HCT116 (cell line): ENCODE measurements around the gene PLCG2. TPM values are rescaled to one million over a fixed set of nuclear protein-coding genes. Genes with fewer than 3 reads are reported as not detected.

Source experiments
- ATAC-seq: fragments of 200-7000 bp; cut with Tn5 transposase; 2 replicates; pipeline ENCODE4 v1.9.1; 2020; ENCODE audit warnings: mild to moderate bottlenecking, moderate library complexity
- BruUV-seq: library from RNA; stranded (reverse); fragments of 400-500 nt; replicated peaks from 2 replicates; lab custom pipeline; 2021; lab: Mats Ljungman, UMichigan
- CTCF ChIA-PET: fragments of 300-600 bp; sonication (Branson Sonifier 250); formaldehyde crosslinking; loops from one replicate; lab custom pipeline; 2021; ENCODE audit warnings: antibody characterized with exemption; lab: Charles Lee
- POLR2A ChIA-PET: fragments of 300-600, 350-600 bp; sonication (Branson Sonifier 250); formaldehyde crosslinking; loops from one replicate; lab custom pipeline; 2021; ENCODE audit warnings: antibody characterized with exemption; lab: Charles Lee
- RAD21 ChIA-PET, 2 experiments: fragments of 300-600 bp; sonication (Branson Sonifier 250); formaldehyde crosslinking; loops; one replicate each; lab custom pipeline; 2023; ENCODE audit warnings: low total read pairs in 2 of 2; ENCODE audit not compliant: uncharacterized antibody in 2 of 2, unreplicated experiment in 2 of 2, low non-redundant PET in 1 of 2; lab: Charles Lee
- DNase-seq: peaks from one replicate; pipeline ENCODE4 v3.0.0-alpha.2; 2010; ENCODE audit warnings: low read depth, low spot score
- H2AFZ ChIP-seq: fragments of 200-600 bp; shearing (Covaris generic), sonication (generic); 2 replicates; pipeline ENCODE4 v1.6.1; 2017; ENCODE audit warnings: low read depth, mixed run types, mixed read lengths, antibody characterized with exemption, low read length; ENCODE audit not compliant: poor library complexity, severe bottlenecking
- H3K27ac ChIP-seq: 2 replicates; pipeline ENCODE4 v1.5.1; 2012; ENCODE audit warnings: low read depth, low read length
- H3K27me3 ChIP-seq: fragments of 200-600 bp; sonication (generic); 2 replicates; pipeline ENCODE4 v1.6.1; 2016; ENCODE audit warnings: mixed run types, low read length, mixed read lengths; ENCODE audit not compliant: insufficient read depth
- H3K36me3 ChIP-seq, 2 experiments: fragments of 200-500 bp in 1 of 2; fragments of 200-600 bp in 1 of 2; sonication (Bioruptor generic) in 1 of 2; sonication (generic) in 1 of 2; 2 replicates each; pipeline versions ENCODE4 v1.5.1 to v1.6.1; 2014 to 2016; ENCODE audit warnings: low read length in 2 of 2, inconsistent platforms in 1 of 2, mixed read lengths in 1 of 2, mixed run types in 1 of 2; ENCODE audit not compliant: insufficient read depth in 2 of 2, control insufficient read depth in 1 of 2
- H3K4me1 ChIP-seq, 2 experiments: fragments of 200-600 bp in 1 of 2; sonication (generic) in 1 of 2; 2 replicates each; pipeline versions ENCODE4 v1.5.1 to v1.6.1; 2012 to 2017; ENCODE audit warnings: low read length in 2 of 2, inconsistent platforms in 1 of 2, mild to moderate bottlenecking in 1 of 2, mixed read lengths in 1 of 2, mixed run types in 1 of 2, moderate library complexity in 1 of 2; ENCODE audit not compliant: insufficient read depth in 2 of 2, control insufficient read depth in 1 of 2
- H3K4me2 ChIP-seq: fragments of 200-600 bp; sonication (generic); 2 replicates; pipeline ENCODE4 v1.6.1; 2017; ENCODE audit warnings: mixed run types, low read length, mixed read lengths
- H3K4me3 ChIP-seq, 2 experiments: fragments of 200-600 bp in 1 of 2; sonication (generic) in 1 of 2; replicated peaks in 1 of 2; 2 replicates each; pipeline ENCODE4 v1.5.1; 2011 to 2016; ENCODE audit warnings: low read length in 2 of 2, control low read depth in 1 of 2, low read depth in 1 of 2, mild to moderate bottlenecking in 1 of 2, mixed read lengths in 1 of 2, mixed run types in 1 of 2
- H3K79me2 ChIP-seq: fragments of 200-600 bp; sonication (generic); 2 replicates; pipeline ENCODE4 v1.6.1; 2017; ENCODE audit warnings: mild to moderate bottlenecking, mixed run types, low read length, moderate library complexity, mixed read lengths; ENCODE audit not compliant: insufficient read depth
- H3K9ac ChIP-seq: fragments of 200-600 bp; sonication (generic); 2 replicates; pipeline ENCODE4 v1.6.1; 2016; ENCODE audit warnings: low read length, mixed read lengths
- H3K9me2 ChIP-seq: fragments of 200-600 bp; sonication (generic), shearing (Covaris generic); 2 replicates; pipeline ENCODE4 v1.6.1; 2017; ENCODE audit warnings: mixed run types, mild to moderate bottlenecking, moderate library complexity; ENCODE audit not compliant: insufficient read depth
- H3K9me3 ChIP-seq, 2 experiments: fragments of 200-500 bp in 1 of 2; fragments of 200-600 bp in 1 of 2; sonication (Bioruptor generic) in 1 of 2; sonication (generic) in 1 of 2; 2 replicates each; pipeline ENCODE4 v1.6.1; 2014 to 2017; ENCODE audit warnings: low read length in 2 of 2, mixed read lengths in 2 of 2, inconsistent platforms in 1 of 2, low read depth in 1 of 2, mild to moderate bottlenecking in 1 of 2, mixed run types in 1 of 2, moderate library complexity in 1 of 2; ENCODE audit not compliant: control insufficient read depth in 1 of 2, insufficient read depth in 1 of 2
- H4K20me1 ChIP-seq: fragments of 200-600 bp; sonication (generic), shearing (Covaris generic); 2 replicates; pipeline ENCODE4 v1.6.1; 2017; ENCODE audit warnings: mixed run types, mild to moderate bottlenecking, moderate library complexity; ENCODE audit not compliant: insufficient read depth
- CTCF ChIP-seq, 3 experiments: fragments of 200-600 bp in 1 of 3; sonication (generic) in 1 of 3; IDR thresholded peaks in 2 of 3; conservative IDR thresholded peaks in 1 of 3; 2 replicates each; pipeline ENCODE4 v1.5.1; 2012 to 2017; ENCODE audit warnings: low read depth in 2 of 3, low read length in 2 of 3, antibody characterized with exemption in 1 of 3, borderline replicate concordance in 1 of 3, control low read depth in 1 of 3, mild to moderate bottlenecking in 1 of 3, mixed read lengths in 1 of 3, mixed run types in 1 of 3, moderate library complexity in 1 of 3; ENCODE audit not compliant: insufficient read depth in 1 of 3
- EZH2 ChIP-seq: fragments of 200-600 bp; sonication (generic); IDR thresholded peaks from 2 replicates; pipeline ENCODE4 v1.6.1; 2017; ENCODE audit warnings: antibody characterized with exemption, mixed run types
- EZH2phosphoT487 ChIP-seq: fragments of 200-600 bp; IDR thresholded peaks from 2 replicates; pipeline ENCODE4 v1.6.1; 2018; ENCODE audit warnings: antibody characterized with exemption, borderline replicate concordance
- FOSL1 ChIP-seq: IDR thresholded peaks from 2 replicates; pipeline ENCODE4 v1.6.1; 2012; ENCODE audit warnings: low read depth
- MAX ChIP-seq: IDR thresholded peaks from 2 replicates; pipeline ENCODE4 v1.6.1; 2012
- SP1 ChIP-seq: IDR thresholded peaks from 2 replicates; pipeline ENCODE4 v1.6.1; 2012; ENCODE audit warnings: low read depth
- ZBTB33 ChIP-seq: IDR thresholded peaks from 2 replicates; pipeline ENCODE4 v1.6.1; 2011; ENCODE audit warnings: mild to moderate bottlenecking, low read length, moderate library complexity; ENCODE audit not compliant: insufficient replicate concordance; ENCODE audit errors: extremely low read depth
- ZFX ChIP-seq: fragments of 450-650 bp; IDR thresholded peaks from 2 replicates; pipeline ENCODE4 v1.6.1; 2017
- intact Hi-C: fragments of 100-400 bp; cut with micrococcal nuclease; formaldehyde crosslinking; loops from 2 replicates; pipeline ENCODE4 v1.10.0; 2022
- total RNA-seq: library from RNA; stranded (reverse); gene quantifications from one replicate; pipeline ENCODE4 v1.2.1, GENCODE V29; 2021; ENCODE audit not compliant: unreplicated experiment

PLCG2 gene
- total RNA-seq, 1 experiment from 2014 or later = 31.2 TPM

- no peak overlapping the region for H3K27ac ChIP-seq
- no peaks in the 10 kb centered on the region for H4K20me1 ChIP-seq
- H3K4me2 ChIP-seq = no peak overlapping the region
- BruUV-seq = no TSS peak
- intact Hi-C loops = no loop called here
- ChIA-PET RAD21 (no interaction called here), POLR2A (no interaction called here), CTCF (no interaction called here)
- H3K4me3 ChIP-seq = no peak overlapping the region
- DNase-seq (no peak), ATAC-seq (no peak)
- no peak overlapping the region for H3K9ac ChIP-seq
- no peaks in the 10 kb centered on the region for H3K36me3 ChIP-seq
- no peaks in the 10 kb centered on the region for H3K9me3 ChIP-seq
- H3K27me3 ChIP-seq = no peaks in the 10 kb centered on the region
- TF ChIP-seq EZH2phosphoT487 (no peak), EZH2 (no peak), SP1 (no peak), CTCF (IDR thresholded peaks at IDR 0.05 in 2 of 3, conservative IDR thresholded peaks at IDR 0.05 in 1 of 3; ENCODE audit: borderline replicate concordance in 1 of 3, insufficient read depth in 1 of 3, low read depth in 2 of 3, low read length in 2 of 3) (no peak), ZFX (no peak), ZBTB33 (no peak), MAX (no peak), FOSL1 (no peak)
- peaks cover 6 to 8% of the 10 kb centered on the region in 2 experiments; a peak in 3 of 4 replicates for H3K4me1 ChIP-seq
- H3K9me2 ChIP-seq = no peaks in the 10 kb centered on the region
- no peak overlapping the region for H2AFZ ChIP-seq
- no peaks in the 10 kb centered on the region for H3K79me2 ChIP-seq
Measured at GRCh38 chr16:81945665-81946064, 166.6 kb downstream of the PLCG2 start.
